H9 (cell line): Measurements from ENCODE around the gene ARHGAP15. TPM values are rescaled to one million over a fixed set of nuclear protein-coding genes. Genes with fewer than 3 reads are reported as not detected.

Experiments
- DNase-seq: peaks from one replicate; pipeline ENCODE4 v3.0.0-alpha.2; 2017
- H2AFZ ChIP-seq: one replicate; pipeline ENCODE4 v1.6.1; 2013; ENCODE audit warnings: mild to moderate bottlenecking, low read length, control low read depth, moderate library complexity
- H2AK5ac ChIP-seq: 2 replicates; pipeline ENCODE4 v1.6.1; 2013; ENCODE audit warnings: low read length, control low read depth, mixed read lengths; ENCODE audit not compliant: insufficient read length
- H2BK120ac ChIP-seq: one replicate; pipeline ENCODE4 v1.6.1; 2013; ENCODE audit warnings: low read depth, mild to moderate bottlenecking, low read length, control low read depth, inconsistent platforms; ENCODE audit not compliant: poor library complexity, severe bottlenecking
- H2BK12ac ChIP-seq: 2 replicates; pipeline ENCODE4 v1.6.1; 2013; ENCODE audit warnings: low read length, control low read depth, mixed read lengths, low read depth; ENCODE audit not compliant: insufficient read length
- H2BK15ac ChIP-seq: 2 replicates; pipeline ENCODE4 v1.6.1; 2013; ENCODE audit warnings: low read depth, low read length, control low read depth
- H2BK20ac ChIP-seq: one replicate; pipeline ENCODE4 v1.6.1; 2013; ENCODE audit warnings: low read depth, mild to moderate bottlenecking, low read length, control low read depth, inconsistent platforms; ENCODE audit not compliant: poor library complexity, severe bottlenecking
- H2BK5ac ChIP-seq: 2 replicates; pipeline ENCODE4 v1.6.1; 2013; ENCODE audit warnings: low read length, control low read depth, mixed read lengths; ENCODE audit not compliant: insufficient read length
- H3K14ac ChIP-seq: 2 replicates; pipeline ENCODE4 v1.6.1; 2013; ENCODE audit warnings: low read length, control low read depth; ENCODE audit not compliant: insufficient read depth
- H3K18ac ChIP-seq: 2 replicates; pipeline ENCODE4 v1.6.1; 2013; ENCODE audit warnings: low read depth, mild to moderate bottlenecking, mixed read lengths, low read length, control low read depth; ENCODE audit not compliant: insufficient read length
- H3K23ac ChIP-seq: 2 replicates; pipeline ENCODE4 v1.6.1; 2013; ENCODE audit warnings: low read length, control low read depth, mixed read lengths, low read depth; ENCODE audit not compliant: insufficient read length
- H3K23me2 ChIP-seq: 2 replicates; pipeline ENCODE4 v1.6.1; 2013; ENCODE audit warnings: low read depth, mild to moderate bottlenecking, mixed read lengths, low read length, control low read depth; ENCODE audit not compliant: insufficient read length, poor library complexity, severe bottlenecking
- H3K27ac ChIP-seq: 2 replicates; pipeline ENCODE4 v1.5.1; 2013; ENCODE audit warnings: low read length, control low read depth, mixed read lengths, low read depth; ENCODE audit not compliant: insufficient read length
- H3K27me3 ChIP-seq: 2 replicates; pipeline ENCODE4 v1.6.1; 2013; ENCODE audit warnings: low read length, control low read depth, inconsistent platforms; ENCODE audit not compliant: insufficient read depth
- H3K4ac ChIP-seq: 2 replicates; pipeline ENCODE4 v1.6.1; 2013; ENCODE audit warnings: low read depth, mild to moderate bottlenecking, control low read depth, inconsistent platforms, low read length, moderate library complexity
- H3K4me1 ChIP-seq: 2 replicates; pipeline ENCODE4 v1.6.1; 2013; ENCODE audit warnings: low read length, control low read depth, inconsistent platforms; ENCODE audit not compliant: insufficient read depth
- H3K4me2 ChIP-seq: 2 replicates; pipeline ENCODE4 v1.6.1; 2013; ENCODE audit warnings: low read length, control low read depth, mixed read lengths; ENCODE audit not compliant: insufficient read length, insufficient read depth
- H3K56ac ChIP-seq: 2 replicates; pipeline ENCODE4 v1.6.1; 2013; ENCODE audit warnings: low read depth, mild to moderate bottlenecking, mixed read lengths, low read length, control low read depth; ENCODE audit not compliant: insufficient read length
- H3K79me1 ChIP-seq: 2 replicates; pipeline ENCODE4 v1.6.1; 2013; ENCODE audit warnings: low read depth, mild to moderate bottlenecking, moderate library complexity, low read length, control low read depth, inconsistent platforms; ENCODE audit not compliant: insufficient read depth, poor library complexity, severe bottlenecking
- H3K79me2 ChIP-seq: 2 replicates; pipeline ENCODE4 v1.6.1; 2013; ENCODE audit warnings: low read length, control low read depth, inconsistent platforms; ENCODE audit not compliant: insufficient read depth
- H3K9ac ChIP-seq: 2 replicates; pipeline ENCODE4 v1.6.1; 2013; ENCODE audit warnings: low read length, control low read depth, mixed read lengths; ENCODE audit not compliant: insufficient read length; ENCODE audit errors: extremely low read depth
- H3K9me3 ChIP-seq: one replicate; pipeline ENCODE4 v1.6.1; 2013; ENCODE audit warnings: low read depth, low read length, inconsistent platforms; ENCODE audit not compliant: control insufficient read depth
- H3T11ph ChIP-seq: one replicate; pipeline ENCODE4 v1.6.1; 2013; ENCODE audit warnings: mild to moderate bottlenecking, low read length, control low read depth, inconsistent platforms
- H4K20me1 ChIP-seq: one replicate; pipeline ENCODE4 v1.6.1; 2013; ENCODE audit not compliant: control insufficient read depth, insufficient read length, insufficient read depth
- H4K5ac ChIP-seq: 2 replicates; pipeline ENCODE4 v1.6.1; 2013; ENCODE audit warnings: low read depth, mild to moderate bottlenecking, mixed read lengths, low read length, control low read depth; ENCODE audit not compliant: insufficient read length
- H4K8ac ChIP-seq: replicated peaks from 2 replicates; pipeline ENCODE4 v1.6.1; 2013; ENCODE audit warnings: low read length, control low read depth, mixed read lengths, low read depth; ENCODE audit not compliant: insufficient read length
- H4K91ac ChIP-seq: 2 replicates; pipeline ENCODE4 v1.6.1; 2013; ENCODE audit warnings: low read depth, mild to moderate bottlenecking, moderate library complexity, mixed read lengths, low read length, control low read depth; ENCODE audit not compliant: insufficient read length
- H3K27ac Mint-ChIP-seq, 3 experiments: 2 replicates in 2 of 3; 3 replicates in 1 of 3; pipeline ENCODE4 v1.8.0; 2020 to 2021; ENCODE audit warnings: mixed read lengths in 3 of 3, mild to moderate bottlenecking in 1 of 3, moderate library complexity in 1 of 3
- H3K27me3 Mint-ChIP-seq: 2 replicates; pipeline ENCODE4 v1.8.0; 2021; ENCODE audit warnings: low read depth, mild to moderate bottlenecking, moderate library complexity, mixed read lengths
- H3K36me3 Mint-ChIP-seq, 3 experiments: 2 replicates in 2 of 3; 3 replicates in 1 of 3; pipeline ENCODE4 v1.8.0; 2020 to 2021; ENCODE audit warnings: low read depth in 3 of 3, mixed read lengths in 3 of 3; ENCODE audit not compliant: insufficient read depth in 1 of 3
- H3K4me1 Mint-ChIP-seq, 2 experiments: 2 replicates each; pipeline ENCODE4 v1.8.0; 2020; ENCODE audit warnings: mixed read lengths in 2 of 2
- H3K4me3 Mint-ChIP-seq, 2 experiments: 2 replicates in 1 of 2; 3 replicates in 1 of 2; pipeline ENCODE4 v1.8.0; 2020 to 2021; ENCODE audit warnings: mild to moderate bottlenecking in 2 of 2, mixed read lengths in 2 of 2, moderate library complexity in 1 of 2
- H3K9me3 Mint-ChIP-seq, 2 experiments: 2 replicates in 1 of 2; 3 replicates in 1 of 2; pipeline ENCODE4 v1.8.0; 2020; ENCODE audit warnings: mild to moderate bottlenecking in 2 of 2, mixed read lengths in 2 of 2, moderate library complexity in 1 of 2
- CTCF ChIP-seq: fragments of 200-600 bp; sonication (generic); conservative IDR thresholded peaks from 3 replicates; pipeline ENCODE4 v1.8.0; 2021; ENCODE audit warnings: antibody characterized with exemption, mild to moderate bottlenecking
- WGBS: extraction: QIAGEN DNeasy Blood & Tissue Kit; methylation state at CpG from one replicate; pipeline ENCODE4 v1.1.7; 2013; ENCODE audit warnings: missing lambda C conversion rate, low lambda C conversion rate, mixed read lengths; ENCODE audit not compliant: insufficient read length; ENCODE audit errors: extremely low coverage; 5-methylcytosine and 5-hydroxymethylcytosine counted together
- total RNA-seq: library from RNA; stranded (reverse); gene quantifications from 2 replicates; pipeline ENCODE4 v1.2.1, GENCODE V29; 2021

ARHGAP15 gene
- total RNA-seq, 1 experiment from 2014 or later, result not detected

- Histone ChIP-seq H3K23me2 (no peaks in the 10 kb centered on the region), H3K27me3 (no peaks in the 10 kb centered on the region), H3K79me1 (no peaks in the 10 kb centered on the region), H2BK120ac (no peak overlapping the region), H2BK20ac (no peak overlapping the region), H4K8ac (no peak overlapping the region), H2BK5ac (no peak overlapping the region), H2BK15ac (no peak overlapping the region), H3K9me3 (no peaks in the 10 kb centered on the region), H2BK12ac (no peak overlapping the region), H4K20me1 (no peaks in the 10 kb centered on the region), H3K4me1 (no peaks in the 10 kb centered on the region), H3K14ac (no peak overlapping the region), H2AFZ (no peak overlapping the region), H3K23ac (no peak overlapping the region), H3K27ac (no peak overlapping the region), H3K4me2 (no peak overlapping the region), H3K79me2 (no peaks in the 10 kb centered on the region), H3K18ac (no peak overlapping the region), H3K56ac (no peak overlapping the region), H4K5ac (no peak overlapping the region), H2AK5ac (no peak overlapping the region), H3K4ac (no peak overlapping the region), H3T11ph (no peak overlapping the region), H4K91ac (no peak overlapping the region), H3K9ac (no peak overlapping the region)
- H3K9me3 Mint-ChIP-seq, result no peaks in the 10 kb centered on the region; a peak in 1 of 5 replicates
- no CpG with 5 or more reads among the region's 4 CpGs for WGBS
- H3K27ac Mint-ChIP-seq, result no peak overlapping the region
- H3K27me3 Mint-ChIP-seq, result no peaks in the 10 kb centered on the region
- peaks cover 0 to 5% of the 10 kb centered on the region in 2 experiments; a peak in 1 of 4 replicates for H3K4me1 Mint-ChIP-seq
- H3K4me3 Mint-ChIP-seq, result no peak overlapping the region
- DNase-seq, result no peak
- H3K36me3 Mint-ChIP-seq, result no peaks in the 10 kb centered on the region
- no peak for TF ChIP-seq CTCF
These were observed 455.7 kb downstream of the ARHGAP15 start for GRCh38 chr2:143584936-143585335.
